ENCODE results near the gene NUDT8. TPM values are rescaled to one million over a fixed set of nuclear protein-coding genes. Genes with fewer than 3 reads are reported as not detected.

NUDT8 gene
- total RNA-seq (2022; extraction: Qiagen RNA extraction), result 5.9 to 14.0 TPM (median 13.1 TPM) in 5 replicates

GRCh38 chr11:67629386-67630227, at the start of gene NUDT8:
Gene NUDT8 (minus strand): TSS chr11:67629937. CDS start chr11:67629911, 26 bp downstream.

DNA sequence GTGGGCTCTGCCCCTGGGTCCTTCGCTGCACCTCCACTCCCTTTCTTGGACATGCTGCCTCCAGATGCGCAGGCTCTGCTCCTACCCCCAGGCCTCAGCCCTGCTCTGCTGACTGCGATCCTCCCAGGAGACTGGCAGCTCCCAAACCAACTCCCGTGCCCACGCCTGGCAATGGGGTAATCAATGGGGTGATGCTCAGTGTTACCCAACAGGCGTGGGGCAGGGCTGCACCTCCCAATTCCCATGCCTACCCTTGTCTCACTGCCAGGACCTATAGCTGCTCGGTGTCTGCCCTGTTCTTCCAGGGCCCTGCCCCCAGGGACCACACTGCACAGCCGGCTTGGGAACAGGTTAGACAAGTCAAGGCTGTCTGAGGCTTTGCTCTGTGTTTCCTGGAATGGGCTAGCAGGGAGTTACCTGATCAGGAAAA, 44.7 kb upstream of the NUDT8 start, which contains the start of gene ALDH3B2:
ALDH3B2 (minus strand) TSS at position 182 of the 430 bp plus-strand sequence. CDS start 7,688 bp downstream, outside the sequence.

GRCh38 chr11:67639438-67639859, 9.7 kb upstream of the NUDT8 start, which contains the start of gene TBX10:
Gene TBX10 (minus strand): TSS chr11:67639763. CDS start chr11:67639472, 291 bp downstream.

DNA sequence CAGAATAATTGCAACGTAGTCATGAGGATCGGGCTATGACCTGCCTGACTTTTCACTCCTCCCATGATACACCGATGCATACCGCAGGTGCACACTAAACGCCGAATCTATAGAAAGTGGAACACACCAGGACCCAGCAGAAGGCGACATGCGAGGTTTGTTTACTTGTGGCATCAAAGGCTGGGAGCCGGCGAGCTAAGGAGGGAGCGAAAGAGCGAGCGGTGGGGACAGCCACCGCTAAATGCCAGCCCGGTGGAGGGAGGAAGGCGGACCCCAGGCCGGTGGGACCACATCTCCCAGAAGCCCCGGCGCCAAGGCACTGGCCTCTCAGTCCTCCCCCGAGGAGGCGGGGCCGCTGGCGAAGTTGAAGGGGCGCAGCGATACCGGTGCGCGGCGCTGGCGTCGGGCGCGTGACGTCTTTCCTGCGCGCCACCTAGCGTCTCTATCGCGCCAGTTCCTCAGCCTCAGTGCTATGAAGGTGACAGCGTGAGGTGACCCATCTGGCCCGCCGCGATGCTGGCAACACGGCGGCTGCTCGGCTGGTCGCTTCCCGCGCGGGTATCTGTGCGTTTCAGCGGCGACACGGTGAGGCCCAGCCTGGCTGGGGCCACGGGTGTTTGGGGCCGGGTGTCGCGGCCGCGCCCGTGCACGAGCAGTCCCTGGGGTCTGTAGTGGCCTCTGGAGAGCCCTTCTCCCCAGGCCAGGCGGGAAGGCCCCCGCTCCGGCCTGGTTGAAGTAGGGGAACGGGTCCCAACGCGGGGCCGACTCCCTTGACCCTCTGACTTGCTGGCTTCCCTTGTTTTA, 23.0 kb downstream of the NUDT8 start, which contains the start of gene NDUFV1:
NDUFV1 (plus strand) TSS at position 445 of the 804 bp plus-strand sequence; CDS start at position 514, 69 bp downstream.

DNA sequence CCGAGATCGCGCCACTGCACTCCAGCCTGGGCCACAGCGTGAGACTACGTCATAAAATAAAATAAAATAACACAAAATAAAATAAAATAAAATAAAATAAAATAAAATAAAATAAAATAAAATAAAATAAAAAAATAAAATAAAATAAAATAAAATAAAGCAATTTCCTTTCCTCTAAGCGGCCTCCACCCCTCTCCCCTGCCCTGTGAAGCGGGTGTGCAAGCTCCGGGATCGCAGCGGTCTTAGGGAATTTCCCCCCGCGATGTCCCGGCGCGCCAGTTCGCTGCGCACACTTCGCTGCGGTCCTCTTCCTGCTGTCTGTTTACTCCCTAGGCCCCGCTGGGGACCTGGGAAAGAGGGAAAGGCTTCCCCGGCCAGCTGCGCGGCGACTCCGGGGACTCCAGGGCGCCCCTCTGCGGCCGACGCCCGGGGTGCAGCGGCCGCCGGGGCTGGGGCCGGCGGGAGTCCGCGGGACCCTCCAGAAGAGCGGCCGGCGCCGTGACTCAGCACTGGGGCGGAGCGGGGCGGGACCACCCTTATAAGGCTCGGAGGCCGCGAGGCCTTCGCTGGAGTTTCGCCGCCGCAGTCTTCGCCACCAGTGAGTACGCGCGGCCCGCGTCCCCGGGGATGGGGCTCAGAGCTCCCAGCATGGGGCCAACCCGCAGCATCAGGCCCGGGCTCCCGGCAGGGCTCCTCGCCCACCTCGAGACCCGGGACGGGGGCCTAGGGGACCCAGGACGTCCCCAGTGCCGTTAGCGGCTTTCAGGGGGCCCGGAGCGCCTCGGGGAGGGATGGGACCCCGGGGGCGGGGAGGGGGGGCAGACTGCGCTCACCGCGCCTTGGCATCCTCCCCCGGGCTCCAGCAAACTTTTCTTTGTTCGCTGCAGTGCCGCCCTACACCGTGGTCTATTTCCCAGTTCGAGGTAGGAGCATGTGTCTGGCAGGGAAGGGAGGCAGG, 46.2 kb downstream of the NUDT8 start, which contains the start of gene GSTP1:
GSTP1 (plus strand) TSS at position 566 of the 958 bp plus-strand sequence; CDS start at position 598, 32 bp downstream.

Other genes with a start within 250 kb of the NUDT8 start
- 22.1 to 40.0 TPM (median 36.1 TPM) in 5 replicates for gene RAD9A, start 238.0 kb downstream of the NUDT8 start, total RNA-seq (2022; extraction: Qiagen RNA extraction)
- 269 to 296 TPM (median 294 TPM) in 5 replicates for gene PPP1CA, start 228.1 kb downstream of the NUDT8 start, total RNA-seq (2022; extraction: Qiagen RNA extraction)
- gene TBC1D10C, start 225.9 kb downstream of the NUDT8 start, total RNA-seq (2022; extraction: Qiagen RNA extraction), result 0.10 to 0.12 TPM (median 0.10 TPM) in 4 of 5 replicates, not detected in the other
- gene CARNS1, start 214.3 kb downstream of the NUDT8 start, total RNA-seq (2022; extraction: Qiagen RNA extraction), result 0.09 to 0.29 TPM (median 0.21 TPM) in 5 replicates
- 42.9 to 52.1 TPM (median 51.2 TPM) in 5 replicates for gene RPS6KB2, start 201.4 kb downstream of the NUDT8 start, total RNA-seq (2022; extraction: Qiagen RNA extraction)
- 0.24 to 0.42 TPM (median 0.32 TPM) in 5 replicates for gene PTPRCAP, start 192.3 kb downstream of the NUDT8 start, total RNA-seq (2022; extraction: Qiagen RNA extraction)
- 57.1 to 64.4 TPM (median 61.3 TPM) in 5 replicates for gene CORO1B, start 186.5 kb downstream of the NUDT8 start, total RNA-seq (2022; extraction: Qiagen RNA extraction)
- 0.07 TPM in 1 of 5 replicates, not detected in the others for gene GPR152, start 177.2 kb downstream of the NUDT8 start, total RNA-seq (2022; extraction: Qiagen RNA extraction)
- 0.03 TPM in 1 of 5 replicates, not detected in the others for gene CABP4, start 174.6 kb downstream of the NUDT8 start, total RNA-seq (2022; extraction: Qiagen RNA extraction)
- gene TMEM134, start 160.7 kb downstream of the NUDT8 start, total RNA-seq (2022; extraction: Qiagen RNA extraction), result 43.5 to 66.7 TPM (median 63.8 TPM) in 5 replicates
- gene AIP, start 146.9 kb downstream of the NUDT8 start, total RNA-seq (2022; extraction: Qiagen RNA extraction), result 44.3 to 53.1 TPM (median 48.4 TPM) in 5 replicates
- 38.9 to 60.0 TPM (median 53.9 TPM) in 5 replicates for gene PITPNM1, start 124.6 kb downstream of the NUDT8 start, total RNA-seq (2022; extraction: Qiagen RNA extraction)
- 67.0 to 97.8 TPM (median 95.2 TPM) in 5 replicates for gene CDK2AP2, start 121.8 kb downstream of the NUDT8 start, total RNA-seq (2022; extraction: Qiagen RNA extraction)
- gene CABP2, start 106.5 kb downstream of the NUDT8 start, total RNA-seq (2022; extraction: Qiagen RNA extraction), result not detected in 5 replicates
- gene GSTP1, start 46.1 kb downstream of the NUDT8 start, total RNA-seq (2022; extraction: Qiagen RNA extraction), result 1,416 to 1,791 TPM (median 1,766 TPM) in 5 replicates
- gene NDUFV1, start 23.0 kb downstream of the NUDT8 start, total RNA-seq (2022; extraction: Qiagen RNA extraction), result 134 to 158 TPM (median 153 TPM) in 5 replicates
- not detected in 5 replicates for gene TBX10, start 9.8 kb upstream of the NUDT8 start, total RNA-seq (2022; extraction: Qiagen RNA extraction)
- 0.83 to 1.9 TPM (median 1.3 TPM) in 5 replicates for gene ACY3, start 20.8 kb upstream of the NUDT8 start, total RNA-seq (2022; extraction: Qiagen RNA extraction)
- not detected in 5 replicates for gene ALDH3B2, start 44.7 kb upstream of the NUDT8 start, total RNA-seq (2022; extraction: Qiagen RNA extraction)